IMR-90 (cell line): ENCODE measurements around the gene NBEA.

Source experiments
- BHLHE40 ChIP-seq: fragments of 150-350 bp; IDR thresholded peaks from 2 replicates; pipeline ENCODE4 v1.6.1; 2016; ENCODE audit warnings: mild to moderate bottlenecking, low read depth, low read length
- CEBPB ChIP-seq: IDR thresholded peaks from 2 replicates; pipeline ENCODE4 v1.6.1; 2012; ENCODE audit warnings: low read depth, low read length, improper control_type of control experiment
- CTCF ChIP-seq: conservative IDR thresholded peaks from 2 replicates; pipeline ENCODE4 v1.5.1; 2012; ENCODE audit warnings: mild to moderate bottlenecking, low read depth, low read length, improper control_type of control experiment
- ELK1 ChIP-seq: fragments of 150-350 bp; IDR thresholded peaks from 2 replicates; pipeline ENCODE4 v1.6.1; 2016; ENCODE audit warnings: low read depth, mild to moderate bottlenecking, low read length, moderate library complexity, borderline replicate concordance
- FOS ChIP-seq: fragments of 150-350 bp; IDR thresholded peaks from 2 replicates; pipeline ENCODE4 v1.6.1; 2016; ENCODE audit warnings: low read depth, low read length
- MAFK ChIP-seq: IDR thresholded peaks from 2 replicates; pipeline ENCODE4 v1.6.1; 2012; ENCODE audit warnings: low read depth, low read length, improper control_type of control experiment
- MXI1 ChIP-seq: IDR thresholded peaks from 2 replicates; pipeline ENCODE4 v1.6.1; 2012; ENCODE audit warnings: low read depth, mild to moderate bottlenecking, low read length, moderate library complexity, borderline replicate concordance
- POLR2A ChIP-seq: IDR thresholded peaks from 2 replicates; pipeline ENCODE4 v1.6.1; 2012; ENCODE audit warnings: mild to moderate bottlenecking, low read depth, low read length
- RAD21 ChIP-seq: IDR thresholded peaks from 2 replicates; pipeline ENCODE4 v1.6.1; 2012; ENCODE audit warnings: low read length, improper control_type of control experiment
- RFX5 ChIP-seq: IDR thresholded peaks from 2 replicates; pipeline ENCODE4 v1.8.0; 2012; ENCODE audit warnings: low read depth, mild to moderate bottlenecking, low read length, moderate library complexity
- USF2 ChIP-seq: fragments of 150-350 bp; IDR thresholded peaks from 2 replicates; pipeline ENCODE4 v1.6.1; 2017; ENCODE audit warnings: mild to moderate bottlenecking, antibody characterized with exemption, low read length, low read depth

- TF ChIP-seq RAD21, result no peak
- TF ChIP-seq CTCF, result no peak
- peak; percentile 61 for TF ChIP-seq CEBPB
- TF ChIP-seq POLR2A, result no peak
- TF ChIP-seq ELK1, result no peak
- TF ChIP-seq BHLHE40, result no peak
- no peak for TF ChIP-seq MXI1
- TF ChIP-seq USF2, result no peak
- TF ChIP-seq RFX5, result no peak
- no peak for TF ChIP-seq FOS
- no peak for TF ChIP-seq MAFK
Measured at GRCh38 chr13:35649162-35649561, 707.1 kb downstream of the NBEA start.
